HL-60 (cell line): ENCODE measurements around the gene CLTA.
A peak's percentile ranks its signal among the peaks of the same experiment; 100 is the strongest.

Experiments
- DNase-seq, 2 experiments: peaks; one replicate each; pipeline ENCODE4 v3.0.0-alpha.2; 2010 to 2020; ENCODE audit warnings: low read depth in 1 of 2, low spot score in 1 of 2
- H3K27ac ChIP-seq: fragments of 250-450 bp; sonication (Bioruptor Pico); replicated peaks from 2 replicates; pipeline ENCODE4 v1.5.1; 2020; ENCODE audit warnings: mild to moderate bottlenecking, moderate library complexity
- H3K27me3 ChIP-seq: fragments of 250-450 bp; sonication (Bioruptor Pico); 2 replicates; pipeline ENCODE4 v1.5.1; 2021; ENCODE audit warnings: mild to moderate bottlenecking, moderate library complexity; ENCODE audit not compliant: insufficient read depth, poor library complexity, severe bottlenecking
- H3K4me3 ChIP-seq: replicated peaks from 2 replicates; pipeline ENCODE4 v1.5.1; 2011; ENCODE audit warnings: mild to moderate bottlenecking, control low read depth, low read length; ENCODE audit not compliant: insufficient read depth
- GABPA ChIP-seq: IDR thresholded peaks from 2 replicates; pipeline ENCODE4 v1.6.1; 2012; ENCODE audit warnings: low read depth
- POLR2AphosphoS5 ChIP-seq: IDR thresholded peaks from 2 replicates; pipeline ENCODE4 v1.6.1; 2012; ENCODE audit warnings: low read depth
- SPI1 ChIP-seq: IDR thresholded peaks from 2 replicates; pipeline ENCODE4 v1.6.1; 2012; ENCODE audit warnings: low read depth, mild to moderate bottlenecking, borderline replicate concordance
- TF ChIP-seq, protein P1 (sequence below): IDR thresholded peaks from 2 replicates; pipeline ENCODE4 v1.6.1; 2012; ENCODE audit warnings: low read depth; ENCODE audit not compliant: insufficient replicate concordance
- TF ChIP-seq, protein P2 (sequence below): IDR thresholded peaks from one replicate; pipeline ENCODE4 v1.5.1; 2011; ENCODE audit warnings: low read length, control low read depth, inconsistent platforms; ENCODE audit not compliant: insufficient read depth

The CLTA gene

DNA sequence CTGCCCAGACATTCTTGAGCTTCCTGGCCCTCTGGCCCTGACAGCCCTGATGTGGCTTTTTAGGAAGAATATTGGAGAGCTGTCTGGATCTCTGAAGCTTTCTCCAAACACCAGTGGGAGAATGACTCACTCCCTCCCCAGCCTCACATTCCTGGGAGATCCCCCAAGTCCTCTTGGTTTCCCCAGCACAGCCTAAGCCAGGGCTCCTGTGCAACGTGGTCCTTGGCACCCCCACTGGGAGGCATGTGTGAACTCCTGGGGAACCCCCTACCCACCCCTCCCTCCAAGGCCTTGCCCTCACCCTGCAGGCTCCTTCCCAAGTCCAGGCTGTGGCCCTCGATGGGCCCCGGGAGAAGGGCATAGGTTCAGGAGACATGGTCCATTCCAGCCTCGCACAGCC is 41.5 kb upstream of the CLTA start:
- no peak overlapping the region for H3K4me3 ChIP-seq

DNA sequence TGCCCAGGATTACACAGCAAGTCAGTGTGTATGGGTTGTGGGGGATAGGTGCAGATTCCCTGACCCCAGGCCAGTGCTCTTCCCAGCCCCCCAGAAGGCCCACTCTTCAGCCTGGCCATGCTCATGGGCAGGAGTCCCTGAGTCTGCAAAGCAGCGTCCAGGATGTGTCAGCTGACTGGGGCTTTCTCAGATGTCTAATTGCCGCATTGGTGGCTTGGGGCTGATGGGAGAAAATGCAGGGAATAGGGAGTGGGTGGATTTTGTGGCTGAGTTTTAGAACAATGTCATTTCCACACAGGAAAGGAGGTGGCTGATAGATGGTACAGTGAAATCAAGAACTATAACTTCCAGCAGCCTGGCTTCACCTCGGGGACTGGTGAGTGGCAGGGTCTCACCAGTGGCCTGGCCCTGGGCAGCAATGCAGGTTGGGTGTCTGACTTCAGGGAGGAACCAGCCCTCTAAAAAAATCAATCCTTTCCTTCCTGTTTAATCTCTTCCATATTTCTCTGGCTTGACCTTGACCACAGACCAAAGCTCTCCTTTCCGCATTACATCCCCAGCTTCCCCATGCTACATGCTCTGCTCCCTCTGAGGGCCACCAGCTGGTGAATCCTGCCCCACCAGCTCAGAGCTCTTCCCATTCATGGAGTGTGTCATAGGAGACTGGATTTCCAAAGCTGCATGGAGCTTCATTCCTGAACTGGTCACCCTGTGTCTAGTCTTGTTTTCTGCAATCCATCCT is 40.0 kb upstream of the CLTA start:
- peak; percentile 56 to 64 for DNase-seq
- H3K27me3 ChIP-seq = no peaks in the 10 kb centered on the region
- peak overlapping the region; percentile 94 for H3K27ac ChIP-seq
- TF ChIP-seq GABPA (no peak), POLR2AphosphoS5 (no peak), SPI1 (peak; percentile 20; the same call in 1 of the 2 replicates)
- TF ChIP-seq, protein P1, sequence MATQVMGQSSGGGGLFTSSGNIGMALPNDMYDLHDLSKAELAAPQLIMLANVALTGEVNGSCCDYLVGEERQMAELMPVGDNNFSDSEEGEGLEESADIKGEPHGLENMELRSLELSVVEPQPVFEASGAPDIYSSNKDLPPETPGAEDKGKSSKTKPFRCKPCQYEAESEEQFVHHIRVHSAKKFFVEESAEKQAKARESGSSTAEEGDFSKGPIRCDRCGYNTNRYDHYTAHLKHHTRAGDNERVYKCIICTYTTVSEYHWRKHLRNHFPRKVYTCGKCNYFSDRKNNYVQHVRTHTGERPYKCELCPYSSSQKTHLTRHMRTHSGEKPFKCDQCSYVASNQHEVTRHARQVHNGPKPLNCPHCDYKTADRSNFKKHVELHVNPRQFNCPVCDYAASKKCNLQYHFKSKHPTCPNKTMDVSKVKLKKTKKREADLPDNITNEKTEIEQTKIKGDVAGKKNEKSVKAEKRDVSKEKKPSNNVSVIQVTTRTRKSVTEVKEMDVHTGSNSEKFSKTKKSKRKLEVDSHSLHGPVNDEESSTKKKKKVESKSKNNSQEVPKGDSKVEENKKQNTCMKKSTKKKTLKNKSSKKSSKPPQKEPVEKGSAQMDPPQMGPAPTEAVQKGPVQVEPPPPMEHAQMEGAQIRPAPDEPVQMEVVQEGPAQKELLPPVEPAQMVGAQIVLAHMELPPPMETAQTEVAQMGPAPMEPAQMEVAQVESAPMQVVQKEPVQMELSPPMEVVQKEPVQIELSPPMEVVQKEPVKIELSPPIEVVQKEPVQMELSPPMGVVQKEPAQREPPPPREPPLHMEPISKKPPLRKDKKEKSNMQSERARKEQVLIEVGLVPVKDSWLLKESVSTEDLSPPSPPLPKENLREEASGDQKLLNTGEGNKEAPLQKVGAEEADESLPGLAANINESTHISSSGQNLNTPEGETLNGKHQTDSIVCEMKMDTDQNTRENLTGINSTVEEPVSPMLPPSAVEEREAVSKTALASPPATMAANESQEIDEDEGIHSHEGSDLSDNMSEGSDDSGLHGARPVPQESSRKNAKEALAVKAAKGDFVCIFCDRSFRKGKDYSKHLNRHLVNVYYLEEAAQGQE = no peak
- TF ChIP-seq, protein P2, sequence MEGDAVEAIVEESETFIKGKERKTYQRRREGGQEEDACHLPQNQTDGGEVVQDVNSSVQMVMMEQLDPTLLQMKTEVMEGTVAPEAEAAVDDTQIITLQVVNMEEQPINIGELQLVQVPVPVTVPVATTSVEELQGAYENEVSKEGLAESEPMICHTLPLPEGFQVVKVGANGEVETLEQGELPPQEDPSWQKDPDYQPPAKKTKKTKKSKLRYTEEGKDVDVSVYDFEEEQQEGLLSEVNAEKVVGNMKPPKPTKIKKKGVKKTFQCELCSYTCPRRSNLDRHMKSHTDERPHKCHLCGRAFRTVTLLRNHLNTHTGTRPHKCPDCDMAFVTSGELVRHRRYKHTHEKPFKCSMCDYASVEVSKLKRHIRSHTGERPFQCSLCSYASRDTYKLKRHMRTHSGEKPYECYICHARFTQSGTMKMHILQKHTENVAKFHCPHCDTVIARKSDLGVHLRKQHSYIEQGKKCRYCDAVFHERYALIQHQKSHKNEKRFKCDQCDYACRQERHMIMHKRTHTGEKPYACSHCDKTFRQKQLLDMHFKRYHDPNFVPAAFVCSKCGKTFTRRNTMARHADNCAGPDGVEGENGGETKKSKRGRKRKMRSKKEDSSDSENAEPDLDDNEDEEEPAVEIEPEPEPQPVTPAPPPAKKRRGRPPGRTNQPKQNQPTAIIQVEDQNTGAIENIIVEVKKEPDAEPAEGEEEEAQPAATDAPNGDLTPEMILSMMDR = no peak
- H3K4me3 ChIP-seq = no peak overlapping the region

More for the DNA sequence above, 41.5 kb upstream of the CLTA start:
- no peak for DNase-seq
- TF ChIP-seq GABPA (no peak), SPI1 (no peak), POLR2AphosphoS5 (no peak)
- TF ChIP-seq, protein P1 = no peak
- TF ChIP-seq, protein P2 = no peak
- H3K27me3 ChIP-seq = no peaks in the 10 kb centered on the region
- no peak overlapping the region for H3K27ac ChIP-seq

DNA sequence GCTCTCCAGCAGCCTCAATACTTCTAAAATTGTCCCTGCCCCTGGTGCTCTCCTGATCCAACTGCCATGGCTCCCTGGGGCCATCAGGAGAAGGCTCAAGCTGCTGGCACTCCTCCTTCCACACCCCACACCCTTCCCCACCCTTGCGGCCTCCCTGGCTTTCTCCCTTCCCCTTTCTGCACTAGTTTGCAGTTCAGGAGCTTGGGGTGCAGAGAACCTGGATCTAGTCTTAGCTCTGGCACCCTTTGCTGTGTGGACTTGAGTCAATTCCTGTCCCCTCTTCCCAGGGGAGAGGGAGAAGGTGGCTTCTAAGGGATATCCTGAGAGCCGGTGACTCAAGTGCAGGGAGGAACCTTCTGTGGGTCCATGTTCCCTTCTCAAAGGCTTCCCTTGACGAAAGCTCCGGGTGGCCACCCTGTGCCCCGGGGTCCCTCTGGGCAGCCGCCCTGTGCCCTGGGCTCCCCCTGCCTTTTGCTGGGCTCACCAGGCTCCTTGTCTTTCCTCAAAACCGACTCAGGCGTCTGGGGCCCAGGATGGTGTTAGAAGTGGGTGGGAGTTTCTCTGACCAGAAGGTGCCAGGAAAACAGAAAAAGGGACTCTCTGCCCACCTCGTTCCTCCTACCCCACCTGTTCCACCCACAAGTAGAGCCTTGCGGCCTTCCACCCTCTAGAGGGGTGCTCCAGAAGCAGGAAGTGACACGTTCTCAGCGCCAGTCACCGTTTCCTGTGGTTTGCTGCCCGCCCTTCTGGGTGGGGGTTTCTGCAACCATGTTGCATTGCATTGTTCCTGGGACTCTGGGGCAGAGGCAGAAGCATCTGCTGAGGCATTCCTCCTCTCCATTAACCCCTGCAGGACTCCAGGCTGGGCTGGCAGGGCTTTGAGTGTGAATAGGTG is 39.2 kb upstream of the CLTA start:
- Histone ChIP-seq H3K27me3 (no peaks in the 10 kb centered on the region), H3K27ac (peak overlapping the region; percentile 94), H3K4me3 (no peak overlapping the region)
- TF ChIP-seq SPI1 (peak; percentile 73; the same call in 1 of the 2 replicates), POLR2AphosphoS5 (peak; percentile 94), GABPA (peak; percentile 72)
- TF ChIP-seq, protein P2 = no peak
- TF ChIP-seq, protein P1 = peak; percentile 32
- DNase-seq = peak; percentile 83 to 97
